ENCODE measurements around the gene TBC1D2B.
"Not testable (repeated sequence)": the region's sequence is repeated elsewhere in the genome, so short reads cannot be mapped to it uniquely, and the experiment has no call there.

Gene TBC1D2B

GRCh38 chr15:77950470-77950869, 127.0 kb downstream of the TBC1D2B start:
- H3K4me3 ChIP-seq (ENCODE audit: low read length); H3K27ac ChIP-seq (ENCODE audit: low read length); H3K36me3 ChIP-seq (ENCODE audit: insufficient read depth, low read depth, low read length): not testable (repeated sequence)

GRCh38 chr15:77945566-77945965, 131.9 kb downstream of the TBC1D2B start:
- Histone ChIP-seq H3K9ac (ENCODE audit: low read depth, low read length) (no peak overlapping the region), H3K4me3 (ENCODE audit: low read length) (no peak overlapping the region), H3K4me1 (ENCODE audit: insufficient read depth, low read length) (no peaks in the 10 kb centered on the region; the same call in 1 of the 2 replicates), H3K27me3 (ENCODE audit: insufficient read depth, low read length) (no peaks in the 10 kb centered on the region), H3K9me3 (ENCODE audit: insufficient read depth, low read depth, low read length) (no peaks in the 10 kb centered on the region), H3K36me3 (ENCODE audit: insufficient read depth, low read depth, low read length) (no peaks in the 10 kb centered on the region), H3K27ac (ENCODE audit: low read length) (no peak overlapping the region)

More at GRCh38 chr15:77950470-77950869, 127.0 kb downstream of the TBC1D2B start:
- H3K4me1 ChIP-seq (ENCODE audit: insufficient read depth, low read length); H3K9me3 ChIP-seq (ENCODE audit: insufficient read depth, low read depth, low read length); H3K9ac ChIP-seq (ENCODE audit: low read depth, low read length); H3K27me3 ChIP-seq (ENCODE audit: insufficient read depth, low read length): not testable (repeated sequence)
